Astrocyte of the spinal cord (primary cell): ENCODE results near the gene THOC7.

ENCODE experiments used
- DNase-seq: peaks from one replicate; pipeline ENCODE4 v3.0.0; 2011; ENCODE audit warnings: low read depth, low spot score
- H3K4me3 ChIP-seq: 2 replicates; pipeline ENCODE4 v1.5.1; 2011; ENCODE audit warnings: low read depth, mild to moderate bottlenecking, low read length, moderate library complexity
- CTCF ChIP-seq: IDR thresholded peaks from 2 replicates; pipeline ENCODE4 v1.5.1; 2012; ENCODE audit warnings: low read depth, mild to moderate bottlenecking, low read length, inconsistent platforms
- in situ Hi-C: cut with HindIII; loops from 2 replicates; pipeline ENCODE4 v1.10.0; 2017; ENCODE audit warnings: low sequenced_read_pairs

The THOC7 gene

GRCh38 chr3:63900010-63900409, 36.4 kb upstream of the THOC7 start:
- H3K4me3 ChIP-seq, result no peak overlapping the region
- in situ Hi-C loops, result no loop called here
- no peak for TF ChIP-seq CTCF
- no peak for DNase-seq

- DNase-seq, result no peak
- in situ Hi-C loops, result no loop called here
- no peak overlapping the region for H3K4me3 ChIP-seq
- no peak for TF ChIP-seq CTCF
Observed at GRCh38 chr3:63896332-63897030, 32.9 kb upstream of the THOC7 start.

DNA sequence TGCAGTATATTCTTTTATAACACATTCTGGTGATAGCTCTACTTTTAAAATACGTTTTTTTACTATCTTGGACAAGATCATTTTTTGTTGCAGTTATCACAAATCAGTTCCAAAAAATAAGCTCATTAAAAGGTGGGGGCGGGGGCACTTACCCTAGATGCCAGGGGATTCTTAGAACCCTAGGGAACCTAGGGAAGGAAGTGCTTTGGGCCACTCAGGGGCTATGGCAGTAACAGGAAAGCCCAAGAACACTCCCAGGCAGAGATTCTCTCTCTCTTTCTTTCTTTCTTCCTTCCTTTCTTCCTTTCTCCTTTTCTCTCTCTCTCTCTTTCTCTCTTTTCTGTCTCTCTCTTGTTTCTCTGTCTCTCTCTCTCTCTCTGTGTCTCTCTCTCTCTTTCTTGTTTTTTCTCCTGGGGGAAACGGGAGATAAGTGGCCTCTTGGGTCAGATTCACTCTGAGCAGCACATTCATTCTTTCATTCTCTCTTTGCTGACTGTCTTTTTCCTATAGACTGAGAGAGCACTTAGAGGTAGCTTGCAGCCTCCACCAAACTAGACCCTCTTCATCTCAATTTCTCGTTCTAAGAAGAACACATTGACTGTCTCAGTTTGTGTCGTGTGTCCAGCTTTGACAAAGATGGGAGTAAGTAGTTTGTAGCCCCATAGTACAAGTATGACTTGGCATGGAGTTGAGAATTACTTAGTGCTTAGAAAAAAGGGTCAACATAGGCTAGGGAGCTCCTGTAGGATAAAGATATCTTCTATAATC, 32.0 kb upstream of the THOC7 start:
- no peak overlapping the region for H3K4me3 ChIP-seq
- no peak for DNase-seq
- TF ChIP-seq CTCF, result no peak
- in situ Hi-C loops, result no loop called here

- H3K4me3 ChIP-seq, result no peak overlapping the region
- no peak for DNase-seq
- in situ Hi-C loops, result no loop called here
Observed at GRCh38 chr3:63892773-63893352, 29.3 kb upstream of the THOC7 start.

DNA sequence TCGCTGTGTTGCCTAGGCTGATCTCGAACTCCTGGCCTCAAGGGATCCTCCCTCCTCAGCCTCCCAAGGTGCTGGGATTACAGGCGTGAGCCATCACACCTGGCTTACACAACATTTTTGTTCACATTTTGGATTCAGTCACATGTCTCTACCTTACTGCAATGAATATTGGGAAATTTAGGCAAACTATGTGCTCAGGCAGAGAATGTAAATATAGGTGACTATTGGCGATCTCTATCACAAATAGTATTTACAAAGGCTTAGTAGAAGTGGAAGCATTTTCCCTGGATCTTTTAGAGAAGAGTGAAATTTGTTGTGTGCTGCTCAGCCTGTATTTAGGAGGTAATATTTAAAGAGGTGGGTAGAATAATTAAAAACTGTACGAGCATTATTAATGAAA, 27.9 kb upstream of the THOC7 start:
- H3K4me3 ChIP-seq, result no peak overlapping the region
- TF ChIP-seq CTCF, result no peak
- in situ Hi-C loops, result no loop called here
- no peak for DNase-seq

More at GRCh38 chr3:63892773-63893352, 29.3 kb upstream of the THOC7 start:
- no peak for TF ChIP-seq CTCF

- no peak for TF ChIP-seq CTCF
- H3K4me3 ChIP-seq, result no peak overlapping the region
- no peak for DNase-seq
- in situ Hi-C loops, result no loop called here
Observed at GRCh38 chr3:63886858-63887257, 23.3 kb upstream of the THOC7 start.
